ENCODE data around the gene UBAP1L. TPM values are rescaled to one million over a fixed set of nuclear protein-coding genes. Genes with fewer than 3 reads are reported as not detected.

The UBAP1L gene
- total RNA-seq, 2 experiments from 2014 or later = 7.2 TPM

DNA sequence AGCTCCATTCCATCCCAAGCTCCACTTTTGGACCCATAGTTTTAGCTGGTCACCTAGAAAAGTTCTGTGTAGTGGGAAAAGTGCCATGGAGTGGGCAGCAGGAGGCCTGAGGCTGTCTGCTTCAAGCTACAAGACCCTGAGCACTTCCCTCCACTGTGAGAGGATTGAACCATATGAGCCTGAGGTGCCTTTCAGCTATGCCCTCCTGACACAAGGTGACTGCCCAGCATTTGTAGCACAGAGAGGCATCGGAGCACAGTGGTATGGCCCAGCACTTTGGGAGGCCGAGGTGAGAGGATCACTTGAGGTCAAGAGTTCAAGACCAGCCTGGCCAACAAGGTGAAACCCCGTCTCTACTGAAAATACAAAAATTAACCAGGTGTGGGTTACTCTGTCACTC lies 42.4 kb downstream of the UBAP1L start:
- Mint-ChIP-seq H3K4me3 (no peak overlapping the region), H3K36me3 (ENCODE audit: low read depth) (no peaks in the 10 kb centered on the region), H3K27me3 (peaks cover 37% of the 10 kb centered on the region), H3K27ac (no peak overlapping the region), H3K4me1 (ENCODE audit: low read depth) (peaks cover 6% of the 10 kb centered on the region), H3K9me3 (no peaks in the 10 kb centered on the region)
- Histone ChIP-seq H3K9me3 (ENCODE audit: control insufficient read depth in 1 of 2, insufficient read depth in 1 of 2, low read length in 2 of 2) (peaks cover 0 to under 1% of the 10 kb centered on the region in 2 experiments), H3K27me3 (ENCODE audit: control insufficient read depth in 1 of 2, insufficient read depth in 2 of 2, low read length in 2 of 2) (peaks cover 7 to 11% of the 10 kb centered on the region in 2 experiments), H3K36me3 (ENCODE audit: insufficient read depth, low read length) (no peaks in the 10 kb centered on the region), H3K4me3 (ENCODE audit: low read length) (no peak overlapping the region), H3K27ac (ENCODE audit: low read depth in 1 of 2, low read length in 2 of 2) (no peak overlapping the region), H3K4me1 (ENCODE audit: insufficient read depth, low read length) (peaks cover 1% of the 10 kb centered on the region)
- POLR2A ChIA-PET = no interaction called here
- ATAC-seq (ENCODE audit: poor library complexity) (no peak), DNase-seq (no peak)
- TF ChIP-seq, protein P1, sequence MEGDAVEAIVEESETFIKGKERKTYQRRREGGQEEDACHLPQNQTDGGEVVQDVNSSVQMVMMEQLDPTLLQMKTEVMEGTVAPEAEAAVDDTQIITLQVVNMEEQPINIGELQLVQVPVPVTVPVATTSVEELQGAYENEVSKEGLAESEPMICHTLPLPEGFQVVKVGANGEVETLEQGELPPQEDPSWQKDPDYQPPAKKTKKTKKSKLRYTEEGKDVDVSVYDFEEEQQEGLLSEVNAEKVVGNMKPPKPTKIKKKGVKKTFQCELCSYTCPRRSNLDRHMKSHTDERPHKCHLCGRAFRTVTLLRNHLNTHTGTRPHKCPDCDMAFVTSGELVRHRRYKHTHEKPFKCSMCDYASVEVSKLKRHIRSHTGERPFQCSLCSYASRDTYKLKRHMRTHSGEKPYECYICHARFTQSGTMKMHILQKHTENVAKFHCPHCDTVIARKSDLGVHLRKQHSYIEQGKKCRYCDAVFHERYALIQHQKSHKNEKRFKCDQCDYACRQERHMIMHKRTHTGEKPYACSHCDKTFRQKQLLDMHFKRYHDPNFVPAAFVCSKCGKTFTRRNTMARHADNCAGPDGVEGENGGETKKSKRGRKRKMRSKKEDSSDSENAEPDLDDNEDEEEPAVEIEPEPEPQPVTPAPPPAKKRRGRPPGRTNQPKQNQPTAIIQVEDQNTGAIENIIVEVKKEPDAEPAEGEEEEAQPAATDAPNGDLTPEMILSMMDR (IDR thresholded peaks at IDR 0.05) = no peak
- CTCF ChIA-PET = no interaction called here
- intact Hi-C loops (cut with DNase I, micrococcal nuclease) = no loop called here

DNA sequence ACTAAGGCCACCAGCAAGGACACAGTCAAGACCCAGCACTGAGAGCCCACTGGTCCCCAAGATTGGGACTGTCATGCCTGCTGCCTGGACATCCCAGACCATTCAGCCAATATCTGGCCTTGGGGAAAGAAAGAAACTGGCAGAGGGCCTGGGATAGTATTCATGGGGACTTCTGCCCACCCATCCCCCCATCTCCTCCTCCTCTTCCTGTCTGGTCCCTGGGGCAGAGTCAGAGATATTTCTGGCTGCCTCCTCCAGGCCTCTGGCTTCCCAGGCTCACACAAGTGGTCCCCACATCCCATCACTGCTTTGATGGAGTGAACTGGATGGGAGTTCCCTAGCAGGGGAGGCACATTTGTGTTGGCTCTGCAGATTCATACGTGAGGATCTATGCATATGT lies 43.0 kb downstream of the UBAP1L start:
- POLR2A ChIA-PET = no interaction called here

DNA sequence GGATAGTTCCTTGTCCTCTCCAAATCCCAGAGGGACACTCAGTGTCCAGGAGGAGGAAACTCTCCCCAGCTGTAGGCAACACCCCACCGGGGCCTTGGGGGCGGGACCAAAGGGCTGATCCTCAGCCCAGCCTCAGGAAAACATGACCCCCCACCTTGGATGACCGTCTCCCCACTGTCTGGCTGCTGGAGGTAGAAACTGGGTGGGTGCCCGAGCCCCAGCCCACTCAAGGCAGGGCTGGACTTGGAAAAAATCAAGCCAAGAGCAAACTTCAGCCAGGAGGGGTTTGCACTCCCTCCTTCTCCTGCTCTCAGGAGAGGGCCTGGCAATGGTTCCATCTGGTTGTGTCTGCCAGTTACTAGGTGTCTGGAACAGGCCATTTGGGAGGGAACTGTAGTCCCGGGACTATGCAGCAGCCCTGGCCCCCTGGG lies 43.6 kb downstream of the UBAP1L start:
- H3K27me3 Mint-ChIP-seq = peaks cover 44% of the 10 kb centered on the region
- Histone ChIP-seq H3K27me3 (ENCODE audit: control insufficient read depth in 1 of 2, insufficient read depth in 2 of 2, low read length in 2 of 2) (peaks cover 16 to 23% of the 10 kb centered on the region in 2 experiments), H3K4me1 (ENCODE audit: insufficient read depth, low read length) (peaks cover 3% of the 10 kb centered on the region), H3K4me3 (ENCODE audit: low read length) (no peak overlapping the region), H3K9me3 (ENCODE audit: control insufficient read depth in 1 of 2, insufficient read depth in 1 of 2, low read length in 2 of 2) (no peaks in the 10 kb centered on the region), H3K27ac (ENCODE audit: low read depth in 1 of 2, low read length in 2 of 2) (no peak overlapping the region), H3K36me3 (ENCODE audit: insufficient read depth, low read length) (no peaks in the 10 kb centered on the region)
- no peak overlapping the region for H3K27ac Mint-ChIP-seq
- H3K9me3 Mint-ChIP-seq = no peaks in the 10 kb centered on the region
- peaks cover 6% of the 10 kb centered on the region for H3K4me1 Mint-ChIP-seq (ENCODE audit: low read depth)
- CTCF ChIA-PET = no interaction called here
- POLR2A ChIA-PET = no interaction called here
- H3K4me3 Mint-ChIP-seq = no peak overlapping the region
- no peaks in the 10 kb centered on the region for H3K36me3 Mint-ChIP-seq (ENCODE audit: low read depth)
- no peak for ATAC-seq (ENCODE audit: poor library complexity)
- TF ChIP-seq, protein P1 (IDR thresholded peaks at IDR 0.05) = no peak
- intact Hi-C loops (cut with DNase I, micrococcal nuclease) = no loop called here
- no peak for DNase-seq

More for the DNA sequence above, 43.0 kb downstream of the UBAP1L start:
- intact Hi-C loops (cut with DNase I, micrococcal nuclease) = no loop called here
- Histone ChIP-seq H3K4me3 (ENCODE audit: low read length) (no peak overlapping the region), H3K9me3 (ENCODE audit: control insufficient read depth in 1 of 2, insufficient read depth in 1 of 2, low read length in 2 of 2) (no peaks in the 10 kb centered on the region), H3K36me3 (ENCODE audit: insufficient read depth, low read length) (no peaks in the 10 kb centered on the region), H3K4me1 (ENCODE audit: insufficient read depth, low read length) (peaks cover 3% of the 10 kb centered on the region), H3K27ac (ENCODE audit: low read depth in 1 of 2, low read length in 2 of 2) (no peak overlapping the region), H3K27me3 (ENCODE audit: control insufficient read depth in 1 of 2, insufficient read depth in 2 of 2, low read length in 2 of 2) (peaks cover 10 to 17% of the 10 kb centered on the region in 2 experiments)
- CTCF ChIA-PET = no interaction called here
- Mint-ChIP-seq H3K36me3 (ENCODE audit: low read depth) (no peaks in the 10 kb centered on the region), H3K27me3 (peaks cover 40% of the 10 kb centered on the region), H3K27ac (no peak overlapping the region), H3K4me3 (no peak overlapping the region), H3K9me3 (no peaks in the 10 kb centered on the region), H3K4me1 (ENCODE audit: low read depth) (peaks cover 6% of the 10 kb centered on the region)
- no peak for ATAC-seq (ENCODE audit: poor library complexity)
- no peak for DNase-seq
- TF ChIP-seq, protein P1 (IDR thresholded peaks at IDR 0.05) = no peak
